Measurements from ENCODE around the gene POLE2.

POLE2 gene

GRCh38 chr14:49615776-49616175 is 72.2 kb downstream of the POLE2 start:
- DNase-seq = no peak

DNA sequence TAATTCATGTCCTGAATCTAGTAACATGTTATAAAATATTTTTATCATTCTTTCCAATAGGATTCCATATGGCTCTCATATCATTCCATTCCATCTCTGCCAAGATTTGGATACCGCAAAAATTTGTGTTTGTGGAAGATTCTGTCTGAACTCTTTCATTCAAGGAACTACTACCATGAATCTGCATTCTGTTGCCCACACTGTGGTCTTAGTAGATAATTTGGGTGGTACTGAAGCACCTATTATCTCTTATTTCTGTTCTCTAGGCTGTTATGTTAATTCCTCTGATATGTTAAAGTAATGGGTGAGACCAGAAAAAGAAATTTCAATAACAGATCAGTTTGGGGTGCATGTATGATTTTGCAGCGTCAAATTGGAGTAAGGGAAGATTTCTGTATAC is 73.8 kb downstream of the POLE2 start:
- DNase-seq = no peak

DNA sequence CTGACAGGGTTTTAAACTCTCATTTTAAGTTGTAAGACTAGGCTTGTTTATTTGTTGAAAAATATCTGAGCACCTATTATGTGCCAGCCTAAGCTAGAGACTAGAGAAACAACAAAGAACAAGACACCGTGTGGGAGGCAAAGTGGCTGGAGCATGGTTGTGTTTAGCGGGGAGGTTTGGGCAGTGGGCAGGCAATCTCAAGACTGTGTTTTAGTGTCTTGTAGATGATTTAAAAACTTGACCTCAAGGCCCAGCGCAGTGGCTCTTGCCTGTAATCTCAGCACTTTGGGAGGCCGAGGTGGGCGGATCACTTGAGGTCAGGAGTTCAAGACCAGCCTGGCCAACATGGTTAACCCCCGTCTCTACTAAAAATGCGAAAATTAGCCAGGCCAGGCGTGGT is 75.3 kb downstream of the POLE2 start:
- DNase-seq = no peak

DNA sequence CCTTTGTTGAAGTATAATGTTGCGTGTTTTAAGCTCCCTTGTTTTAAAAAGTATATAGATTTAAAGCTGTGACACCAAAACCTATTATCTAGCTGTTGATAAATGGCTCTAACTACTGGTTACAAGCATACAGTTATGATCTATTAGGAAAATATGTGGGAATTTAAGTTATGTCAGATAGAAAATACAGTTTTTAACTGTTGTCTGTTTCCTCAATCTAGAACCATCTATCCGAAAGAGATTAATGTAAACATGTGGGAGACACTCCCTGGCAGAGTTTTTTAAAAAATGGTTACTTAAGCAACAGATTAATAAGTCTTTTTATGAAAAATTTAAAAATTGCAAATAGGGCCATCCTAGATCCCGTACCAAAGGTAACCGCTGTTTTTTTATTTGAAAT is 75.8 kb downstream of the POLE2 start:
- no peak for DNase-seq

- DNase-seq = no peak
Measured at GRCh38 chr14:49607583-49607982, 80.4 kb downstream of the POLE2 start.

DNA sequence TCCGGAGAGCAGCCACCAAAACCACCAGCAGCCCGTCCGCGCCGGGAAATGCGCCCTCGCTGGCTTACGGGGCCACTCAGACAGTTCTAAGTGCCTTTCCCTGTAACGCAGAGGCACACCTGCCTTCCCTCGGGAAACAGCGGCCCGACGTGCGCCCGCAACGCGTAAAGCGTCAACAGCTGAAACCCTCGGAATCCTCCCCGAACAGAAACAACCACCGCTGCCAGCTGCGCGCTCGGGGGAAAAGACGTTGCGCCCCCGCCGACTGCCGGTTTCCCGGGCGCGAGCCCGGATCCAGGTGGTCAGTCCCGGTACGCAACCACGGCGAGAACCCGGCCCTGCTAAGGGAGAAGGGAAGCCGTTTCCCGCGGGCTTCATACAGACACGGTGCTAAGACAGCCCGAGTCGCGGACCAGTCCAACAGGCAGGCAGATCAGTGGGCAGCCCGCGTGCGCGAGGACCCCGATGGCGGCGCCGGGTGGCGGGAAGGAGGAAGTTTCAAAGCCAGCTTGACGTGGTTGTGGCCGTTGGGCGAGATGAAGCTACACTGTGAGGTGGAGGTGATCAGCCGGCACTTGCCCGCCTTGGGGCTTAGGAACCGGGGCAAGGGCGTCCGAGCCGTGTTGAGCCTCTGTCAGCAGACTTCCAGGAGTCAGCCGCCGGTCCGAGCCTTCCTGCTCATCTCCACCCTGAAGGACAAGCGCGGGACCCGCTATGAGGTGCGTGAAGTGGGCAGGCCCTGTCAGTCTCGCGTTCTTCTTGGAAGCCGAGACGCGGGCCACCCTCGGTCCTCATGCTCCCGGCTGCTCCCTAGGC is 89.3 kb downstream of the POLE2 start, which contains the start of gene LRR1:
LRR1 (plus strand) TSS at position 456 of the 816 bp plus-strand sequence; CDS start at position 537, 81 bp downstream.
- peak; percentile 94 to 98 (median 98) for DNase-seq

DNA sequence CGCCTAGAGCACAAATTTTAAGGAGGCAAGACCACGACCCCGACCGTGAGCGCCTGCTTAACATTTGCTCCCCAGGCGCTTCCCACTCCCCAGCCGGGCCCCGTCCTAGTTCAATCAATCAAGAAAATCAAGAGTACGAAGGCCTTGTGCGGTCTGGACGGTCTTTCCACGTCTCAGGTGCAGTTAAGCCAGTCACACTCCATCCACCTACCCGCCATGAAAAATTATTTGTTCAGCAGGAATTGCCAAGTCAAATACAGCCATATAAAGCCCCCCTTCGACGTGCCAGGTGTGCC is 89.9 kb downstream of the POLE2 start:
- no peak for DNase-seq

GRCh38 chr14:49594347-49595091 is 93.5 kb downstream of the POLE2 start:
- no peak for DNase-seq

Measured in NCI-H1417 (cell line).